Smooth muscle cell (in vitro differentiated cells): ENCODE data around the gene TK1. TPM values are rescaled to one million over a fixed set of nuclear protein-coding genes. Genes with fewer than 3 reads are reported as not detected.

Experiments
- DNase-seq: peaks from one replicate; lab custom pipeline; 2025; ENCODE audit not compliant: unreplicated experiment; lab: John Stamatoyannopoulos, UW
- H2AFZ ChIP-seq: fragments of 200-600 bp; sonication (generic); 2 replicates; pipeline ENCODE4 v1.6.0; 2016; ENCODE audit warnings: antibody characterized with exemption, low read depth, mild to moderate bottlenecking
- H3F3A ChIP-seq: fragments of 200-600 bp; sonication (generic); 2 replicates; pipeline ENCODE4 v1.6.0; 2017; ENCODE audit warnings: antibody characterized with exemption, low read depth
- H3K27ac ChIP-seq: fragments of 200-600 bp; sonication (generic); 2 replicates; pipeline ENCODE4 v1.5.1; 2016; ENCODE audit warnings: low read depth, mild to moderate bottlenecking
- H3K27me3 ChIP-seq: fragments of 200-600 bp; sonication (generic); 2 replicates; pipeline ENCODE4 v1.6.1; 2016; ENCODE audit warnings: low read depth, mild to moderate bottlenecking
- H3K36me3 ChIP-seq: fragments of 200-600 bp; sonication (generic); 2 replicates; pipeline ENCODE4 v1.5.1; 2016; ENCODE audit warnings: low read depth
- H3K4me1 ChIP-seq: fragments of 200-600 bp; sonication (generic); 2 replicates; pipeline ENCODE4 v1.5.1; 2016; ENCODE audit warnings: low read depth
- H3K4me2 ChIP-seq: fragments of 200-600 bp; sonication (generic); 2 replicates; pipeline ENCODE4 v1.6.0; 2016; ENCODE audit warnings: mild to moderate bottlenecking
- H3K4me3 ChIP-seq: fragments of 200-600 bp; sonication (generic); 2 replicates; pipeline ENCODE4 v1.5.1; 2016; ENCODE audit warnings: mild to moderate bottlenecking
- H3K79me2 ChIP-seq: fragments of 200-600 bp; sonication (generic); 2 replicates; pipeline ENCODE4 v1.6.0; 2016; ENCODE audit warnings: low read depth, mild to moderate bottlenecking
- H3K9ac ChIP-seq: fragments of 200-600 bp; sonication (generic); 2 replicates; pipeline ENCODE4 v1.6.0; 2016; ENCODE audit warnings: low read depth
- H3K9me3 ChIP-seq: fragments of 200-600 bp; sonication (generic); replicated peaks from 2 replicates; pipeline ENCODE4 v1.5.1; 2016; ENCODE audit warnings: low read depth
- H4K20me1 ChIP-seq: fragments of 200-600 bp; sonication (generic); 2 replicates; pipeline ENCODE4 v1.6.0; 2016; ENCODE audit warnings: low read depth
- CTCF ChIP-seq: fragments of 200-600 bp; sonication (generic); IDR thresholded peaks from 2 replicates; pipeline ENCODE4 v1.5.1; 2017; ENCODE audit warnings: borderline replicate concordance, mild to moderate bottlenecking, antibody characterized with exemption; ENCODE audit not compliant: insufficient read depth, poor library complexity, severe bottlenecking
- WGBS: methylation state at CpG from one replicate; pipeline ENCODE4 v1.1.7; 2016; ENCODE audit warnings: low lambda C conversion rate; 5-methylcytosine and 5-hydroxymethylcytosine counted together
- polyA plus RNA-seq: library from polyadenylated mRNA; unstranded; fragments of >200 nt; fragmentation: Nextera tagmentation; extraction: Ambion mirVana; gene quantifications from 2 replicates; pipeline ENCODE4 v1.2.1, GENCODE V29; 2016
- total RNA-seq: library from RNA; depleted of rRNA; stranded (reverse); fragments of >200 nt; gene quantifications from 2 replicates; pipeline ENCODE4 v1.2.3, GENCODE V29; 2014

The TK1 gene
- total and polyA plus RNA-seq, 2 experiments from 2014 or later: 20.9 to 72.7 TPM

- Histone ChIP-seq H3K4me3 (peak overlapping the region; percentile 91), H3F3A (no peaks in the 10 kb centered on the region), H2AFZ (no peak overlapping the region), H3K27me3 (peaks cover 12% of the 10 kb centered on the region), H3K4me2 (peak overlapping the region; percentile 99), H3K27ac (no peak overlapping the region), H3K36me3 (no peaks in the 10 kb centered on the region), H3K9me3 (no peaks in the 10 kb centered on the region), H4K20me1 (no peaks in the 10 kb centered on the region), H3K9ac (peak overlapping the region; percentile 66), H3K4me1 (peaks cover 13% of the 10 kb centered on the region), H3K79me2 (no peaks in the 10 kb centered on the region)
- TF ChIP-seq CTCF: no peak
- DNase-seq: no peak
- 91% methylated on average over 6 of the region's 6 CpGs for WGBS
Measured at GRCh38 chr17:78126895-78127238, 60.0 kb downstream of the TK1 start.

- no peak for DNase-seq
- Histone ChIP-seq H3K9ac (no peak overlapping the region), H3K4me1 (peaks cover 13% of the 10 kb centered on the region), H3K4me3 (no peak overlapping the region), H3K9me3 (no peaks in the 10 kb centered on the region), H3K27ac (no peak overlapping the region), H4K20me1 (no peaks in the 10 kb centered on the region), H3K79me2 (no peaks in the 10 kb centered on the region), H3K27me3 (peaks cover 5% of the 10 kb centered on the region), H2AFZ (no peak overlapping the region), H3F3A (no peaks in the 10 kb centered on the region), H3K36me3 (no peaks in the 10 kb centered on the region), H3K4me2 (no peak overlapping the region)
- TF ChIP-seq CTCF: no peak
- 95% methylated on average over 17 of the region's 25 CpGs for WGBS
Measured at GRCh38 chr17:78125976-78126894, 60.6 kb downstream of the TK1 start.

- Histone ChIP-seq H3K27me3 (no peaks in the 10 kb centered on the region), H3K4me1 (peaks cover 13% of the 10 kb centered on the region), H3F3A (no peaks in the 10 kb centered on the region), H3K79me2 (no peaks in the 10 kb centered on the region), H3K4me2 (no peak overlapping the region), H3K36me3 (no peaks in the 10 kb centered on the region), H3K9me3 (no peaks in the 10 kb centered on the region), H2AFZ (no peak overlapping the region), H3K4me3 (no peak overlapping the region), H3K27ac (no peak overlapping the region), H4K20me1 (no peaks in the 10 kb centered on the region), H3K9ac (no peak overlapping the region)
- no peak for DNase-seq
- WGBS: 97% methylated on average over 32 of the region's 39 CpGs
- no peak for TF ChIP-seq CTCF
Measured at GRCh38 chr17:78125138-78125913, 61.5 kb downstream of the TK1 start.
